ENCODE results near the gene GRIN2A. TPM values are rescaled to one million over a fixed set of nuclear protein-coding genes. Genes with fewer than 3 reads are reported as not detected.

GRIN2A gene
- total and polyA plus RNA-seq, 2 experiments from 2014 or later: not detected

GRCh38 chr16:10206865-10207264 is 24.6 kb upstream of the GRIN2A start:
- Histone ChIP-seq H2AFZ (no peak overlapping the region), H3K79me2 (ENCODE audit: insufficient read depth) (no peaks in the 10 kb centered on the region), H3K27ac (no peak overlapping the region), H3K9me2 (ENCODE audit: insufficient read depth) (no peaks in the 10 kb centered on the region), H3K4me2 (ENCODE audit: unreplicated experiment) (no peak overlapping the region), H3K9ac (no peak overlapping the region), H3K9me3 (ENCODE audit: low read depth) (no peaks in the 10 kb centered on the region), H3K27me3 (replicated peaks; ENCODE audit: insufficient read depth) (no peaks in the 10 kb centered on the region), H4K20me1 (ENCODE audit: insufficient read depth) (no peaks in the 10 kb centered on the region), H3F3A (ENCODE audit: insufficient read depth) (no peaks in the 10 kb centered on the region), H3K36me3 (ENCODE audit: low read depth) (no peaks in the 10 kb centered on the region), H3K4me1 (ENCODE audit: insufficient read depth) (no peaks in the 10 kb centered on the region), H3K4me3 (no peak overlapping the region)
- in situ Hi-C loops (cut with MboI): no loop called here
- TF ChIP-seq EZH2 (IDR thresholded peaks at IDR 0.05; ENCODE audit: insufficient read depth, poor library complexity, severe bottlenecking) (no peak), EZH2phosphoT487 (IDR thresholded peaks at IDR 0.05; ENCODE audit: insufficient read depth, low read depth) (no peak)
- DNase-seq: no peak
- 14 to 16% methylated on average over 3 of the region's 3 CpGs for WGBS, 2 experiments (ENCODE audit: low coverage in 1 of 2, low lambda C conversion rate in 2 of 2, missing lambda C conversion rate in 2 of 2)

DNA sequence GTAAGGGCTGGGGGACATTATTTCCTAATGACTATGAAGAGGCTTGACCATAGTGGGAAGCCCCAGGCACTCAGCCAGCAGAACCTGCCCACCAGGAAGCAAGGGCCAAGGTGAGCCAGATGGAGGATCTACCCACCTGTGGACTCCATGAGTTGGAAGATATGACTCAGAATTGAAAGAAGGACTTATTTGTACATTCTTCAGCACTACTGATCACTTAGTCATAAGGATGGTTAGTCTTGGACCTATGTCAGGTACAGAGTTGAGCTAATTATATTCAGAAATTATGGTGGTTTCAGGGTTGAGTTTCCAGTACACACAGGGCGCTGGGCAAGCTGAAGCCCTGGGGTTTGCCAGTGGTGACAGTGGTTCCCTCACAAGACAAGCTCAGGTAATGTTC is 24.0 kb upstream of the GRIN2A start:
- Histone ChIP-seq H3K36me3 (ENCODE audit: low read depth) (no peaks in the 10 kb centered on the region), H3K9me2 (ENCODE audit: insufficient read depth) (no peaks in the 10 kb centered on the region), H2AFZ (no peak overlapping the region), H4K20me1 (ENCODE audit: insufficient read depth) (no peaks in the 10 kb centered on the region), H3K27ac (no peak overlapping the region), H3K27me3 (replicated peaks; ENCODE audit: insufficient read depth) (no peaks in the 10 kb centered on the region), H3K9ac (no peak overlapping the region), H3K4me2 (ENCODE audit: unreplicated experiment) (no peak overlapping the region), H3K4me3 (no peak overlapping the region), H3F3A (ENCODE audit: insufficient read depth) (no peaks in the 10 kb centered on the region), H3K9me3 (ENCODE audit: low read depth) (no peaks in the 10 kb centered on the region), H3K79me2 (ENCODE audit: insufficient read depth) (no peaks in the 10 kb centered on the region), H3K4me1 (ENCODE audit: insufficient read depth) (no peaks in the 10 kb centered on the region)
- in situ Hi-C loops (cut with MboI): no loop called here
- 0 to 15% methylated on average over 1 of the region's 1 CpG for WGBS, 2 experiments (ENCODE audit: low coverage in 1 of 2, low lambda C conversion rate in 2 of 2, missing lambda C conversion rate in 2 of 2)
- DNase-seq: no peak
- TF ChIP-seq EZH2 (IDR thresholded peaks at IDR 0.05; ENCODE audit: insufficient read depth, poor library complexity, severe bottlenecking) (no peak), EZH2phosphoT487 (IDR thresholded peaks at IDR 0.05; ENCODE audit: insufficient read depth, low read depth) (no peak)

- H3K4me3 ChIP-seq: no peak overlapping the region
- H3K9me2 ChIP-seq (ENCODE audit: insufficient read depth): no peaks in the 10 kb centered on the region
- H3K27ac ChIP-seq: no peak overlapping the region
- H3K4me2 ChIP-seq (ENCODE audit: unreplicated experiment): no peak overlapping the region
- H3K36me3 ChIP-seq (ENCODE audit: low read depth): no peaks in the 10 kb centered on the region
- no peak overlapping the region for H3K9ac ChIP-seq
- in situ Hi-C loops (cut with MboI): no loop called here
- H3F3A ChIP-seq (ENCODE audit: insufficient read depth): no peaks in the 10 kb centered on the region
- no peak overlapping the region for H2AFZ ChIP-seq
- no peak for DNase-seq
- H3K27me3 ChIP-seq (replicated peaks; ENCODE audit: insufficient read depth): no peaks in the 10 kb centered on the region
- H3K79me2 ChIP-seq (ENCODE audit: insufficient read depth): no peaks in the 10 kb centered on the region
- TF ChIP-seq EZH2phosphoT487 (IDR thresholded peaks at IDR 0.05; ENCODE audit: insufficient read depth, low read depth) (no peak), EZH2 (IDR thresholded peaks at IDR 0.05; ENCODE audit: insufficient read depth, poor library complexity, severe bottlenecking) (no peak)
- no peaks in the 10 kb centered on the region for H3K9me3 ChIP-seq (ENCODE audit: low read depth)
- no peaks in the 10 kb centered on the region for H3K4me1 ChIP-seq (ENCODE audit: insufficient read depth)
- no peaks in the 10 kb centered on the region for H4K20me1 ChIP-seq (ENCODE audit: insufficient read depth)
- 61 to 62% methylated on average over 7 of the region's 7 CpGs for WGBS, 2 experiments (ENCODE audit: low coverage in 1 of 2, low lambda C conversion rate in 2 of 2, missing lambda C conversion rate in 2 of 2)
These were observed 23.5 kb upstream of the GRIN2A start for GRCh38 chr16:10205688-10206087.

DNA sequence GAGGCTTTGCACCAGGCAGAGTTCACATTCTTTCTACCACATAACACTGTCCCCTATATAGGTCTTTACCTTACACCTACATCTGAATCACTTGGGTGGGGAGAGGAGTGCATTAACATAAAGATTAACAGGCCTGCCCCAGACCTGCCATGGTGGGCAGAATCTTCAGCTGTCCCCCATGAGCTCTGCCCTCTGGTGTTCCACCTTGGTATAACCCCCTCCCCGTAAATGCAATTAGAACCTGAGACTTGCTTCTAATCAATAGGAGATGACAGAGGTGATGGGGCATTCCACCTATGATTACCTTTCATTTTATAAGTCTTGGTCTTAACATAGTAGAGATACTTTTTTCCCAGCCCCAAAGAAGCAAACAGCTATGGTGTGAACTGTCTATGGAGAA is 20.4 kb upstream of the GRIN2A start:
- WGBS, 2 experiments (ENCODE audit: low coverage in 1 of 2, low lambda C conversion rate in 2 of 2, missing lambda C conversion rate in 2 of 2): 10 to 33% methylated on average over 1 of the region's 1 CpG
- in situ Hi-C loops (cut with MboI): no loop called here
- H3K9me2 ChIP-seq (ENCODE audit: insufficient read depth): no peaks in the 10 kb centered on the region

More for the DNA sequence above, 20.4 kb upstream of the GRIN2A start:
- H3K9me3 ChIP-seq (ENCODE audit: low read depth): no peaks in the 10 kb centered on the region
- no peak overlapping the region for H2AFZ ChIP-seq
- TF ChIP-seq EZH2 (IDR thresholded peaks at IDR 0.05; ENCODE audit: insufficient read depth, poor library complexity, severe bottlenecking): no peak
- TF ChIP-seq EZH2phosphoT487 (IDR thresholded peaks at IDR 0.05; ENCODE audit: insufficient read depth, low read depth): no peak
- H3K9ac ChIP-seq: no peak overlapping the region
- H3K4me3 ChIP-seq: no peak overlapping the region
- H3K36me3 ChIP-seq (ENCODE audit: low read depth): no peaks in the 10 kb centered on the region
- H3K79me2 ChIP-seq (ENCODE audit: insufficient read depth): no peaks in the 10 kb centered on the region
- no peaks in the 10 kb centered on the region for H3K27me3 ChIP-seq (replicated peaks; ENCODE audit: insufficient read depth)
- no peaks in the 10 kb centered on the region for H4K20me1 ChIP-seq (ENCODE audit: insufficient read depth)
- H3F3A ChIP-seq (ENCODE audit: insufficient read depth): no peaks in the 10 kb centered on the region
- no peak overlapping the region for H3K27ac ChIP-seq
- no peaks in the 10 kb centered on the region for H3K4me1 ChIP-seq (ENCODE audit: insufficient read depth)
- no peak overlapping the region for H3K4me2 ChIP-seq (ENCODE audit: unreplicated experiment)
- no peak for DNase-seq

Measured in GM23248 (cell line).